Large intestine (tissue), 3 donors: ENCODE data around the gene FUCA2. TPM values are rescaled to one million over a fixed set of nuclear protein-coding genes. Genes with fewer than 3 reads are reported as not detected.

Experiments used
- DNase-seq, 2 donors: peaks; one replicate each; pipeline versions ENCODE4 v3.0.0 to v3.0.0-alpha.2; 2013
- H3K27ac ChIP-seq: one replicate; pipeline ENCODE4 v1.5.1; 2013; ENCODE audit warnings: low read length
- H3K27me3 ChIP-seq: 2 replicates; pipeline ENCODE4 v1.6.1; 2013; ENCODE audit warnings: low read length; ENCODE audit not compliant: control insufficient read depth, insufficient read depth
- H3K36me3 ChIP-seq: 2 replicates; pipeline ENCODE4 v1.6.1; 2013; ENCODE audit warnings: low read length; ENCODE audit not compliant: control insufficient read depth, insufficient read depth
- H3K4me1 ChIP-seq: one replicate; pipeline ENCODE4 v1.6.1; 2013; ENCODE audit warnings: low read length; ENCODE audit not compliant: control insufficient read depth, insufficient read depth
- H3K4me3 ChIP-seq: one replicate; pipeline ENCODE4 v1.5.1; 2013; ENCODE audit warnings: low read length
- H3K9me3 ChIP-seq: one replicate; pipeline ENCODE4 v1.6.1; 2013; ENCODE audit warnings: mild to moderate bottlenecking, low read depth, low read length, moderate library complexity; ENCODE audit not compliant: control insufficient read depth
- whole genome bisulfite sequencing: methylation state at CpG from one replicate; pipeline ENCODE4 v1.1.5; 2013; ENCODE audit warnings: low lambda C conversion rate; ENCODE audit not compliant: insufficient coverage; 5-methylcytosine and 5-hydroxymethylcytosine counted together
- polyA plus RNA-seq: library from polyadenylated mRNA; unstranded; fragments of 120-200 nt; gene quantifications from one replicate; pipeline ENCODE4 v1.2.1, GENCODE V29; 2013

Gene FUCA2
- polyA plus RNA-seq, 1 donor = 121 TPM

GRCh38 chr6:143505111-143505510 is 6.4 kb downstream of the FUCA2 start:
- Histone ChIP-seq H3K27ac (no peak overlapping the region), H3K4me3 (no peak overlapping the region), H3K4me1 (no peaks in the 10 kb centered on the region), H3K36me3 (peaks cover 61% of the 10 kb centered on the region), H3K9me3 (no peaks in the 10 kb centered on the region), H3K27me3 (no peaks in the 10 kb centered on the region)
- no peak for DNase-seq
- WGBS = 83% methylated on average over 1 of the region's 5 CpGs

GRCh38 chr6:143504369-143504768 is 7.2 kb downstream of the FUCA2 start:
- Histone ChIP-seq H3K27me3 (no peaks in the 10 kb centered on the region), H3K36me3 (peaks cover 68% of the 10 kb centered on the region), H3K9me3 (no peaks in the 10 kb centered on the region), H3K4me3 (no peak overlapping the region), H3K4me1 (no peaks in the 10 kb centered on the region), H3K27ac (no peak overlapping the region)
- WGBS = no CpG with 5 or more reads among the region's 1 CpG
- no peak for DNase-seq

- H3K9me3 ChIP-seq = no peaks in the 10 kb centered on the region
- H3K27ac ChIP-seq = no peak overlapping the region
- no CpG with 5 or more reads among the region's 2 CpGs for WGBS
- H3K36me3 ChIP-seq = peaks cover 71% of the 10 kb centered on the region
- no peak overlapping the region for H3K4me3 ChIP-seq
- no peak for DNase-seq
- H3K4me1 ChIP-seq = no peaks in the 10 kb centered on the region
- H3K27me3 ChIP-seq = no peaks in the 10 kb centered on the region
Observed at GRCh38 chr6:143501851-143502250, 9.7 kb downstream of the FUCA2 start.

- WGBS = 100% methylated on average over 2 of the region's 4 CpGs
- DNase-seq = no peak
- Histone ChIP-seq H3K27ac (no peak overlapping the region), H3K27me3 (no peaks in the 10 kb centered on the region), H3K4me1 (no peaks in the 10 kb centered on the region), H3K36me3 (peaks cover 63% of the 10 kb centered on the region), H3K9me3 (no peaks in the 10 kb centered on the region), H3K4me3 (no peak overlapping the region)
Observed at GRCh38 chr6:143498428-143498827, 13.1 kb downstream of the FUCA2 start.

- WGBS = no CpG with 5 or more reads among the region's 1 CpG
- peaks cover 58% of the 10 kb centered on the region for H3K36me3 ChIP-seq
- no peak overlapping the region for H3K4me3 ChIP-seq
- DNase-seq = no peak
- H3K27ac ChIP-seq = no peak overlapping the region
- no peaks in the 10 kb centered on the region for H3K27me3 ChIP-seq
- no peaks in the 10 kb centered on the region for H3K4me1 ChIP-seq
- no peaks in the 10 kb centered on the region for H3K9me3 ChIP-seq
Observed at GRCh38 chr6:143496974-143497373, 14.5 kb downstream of the FUCA2 start.

GRCh38 chr6:143490775-143491174 is 20.7 kb downstream of the FUCA2 start:
- H3K9me3 ChIP-seq = no peaks in the 10 kb centered on the region
- no CpG with 5 or more reads among the region's 8 CpGs for WGBS
- no peaks in the 10 kb centered on the region for H3K27me3 ChIP-seq
- no peak overlapping the region for H3K27ac ChIP-seq
- no peak for DNase-seq
- H3K4me1 ChIP-seq = no peaks in the 10 kb centered on the region
- peaks cover 17% of the 10 kb centered on the region for H3K36me3 ChIP-seq
- no peak overlapping the region for H3K4me3 ChIP-seq

GRCh38 chr6:143490244-143490643 is 21.3 kb downstream of the FUCA2 start:
- H3K9me3 ChIP-seq = no peaks in the 10 kb centered on the region
- H3K36me3 ChIP-seq = peaks cover 14% of the 10 kb centered on the region
- H3K4me3 ChIP-seq = no peak overlapping the region
- 88% methylated on average over 1 of the region's 1 CpG for WGBS
- no peaks in the 10 kb centered on the region for H3K27me3 ChIP-seq
- H3K4me1 ChIP-seq = no peaks in the 10 kb centered on the region
- H3K27ac ChIP-seq = no peak overlapping the region
- no peak for DNase-seq

GRCh38 chr6:143486752-143487151 is 24.8 kb downstream of the FUCA2 start:
- 100% methylated on average over 1 of the region's 3 CpGs for WGBS
- no peaks in the 10 kb centered on the region for H3K36me3 ChIP-seq

GRCh38 chr6:143485967-143486366 is 25.6 kb downstream of the FUCA2 start:
- no peak overlapping the region for H3K27ac ChIP-seq
- WGBS = no CpG with 5 or more reads among the region's 2 CpGs

More at GRCh38 chr6:143486752-143487151, 24.8 kb downstream of the FUCA2 start:
- Histone ChIP-seq H3K27me3 (no peaks in the 10 kb centered on the region), H3K4me1 (no peaks in the 10 kb centered on the region), H3K9me3 (no peaks in the 10 kb centered on the region), H3K4me3 (no peak overlapping the region), H3K27ac (no peak overlapping the region)
- no peak for DNase-seq

GRCh38 chr6:143482593-143482992 is 28.9 kb downstream of the FUCA2 start:
- H3K27me3 ChIP-seq = no peaks in the 10 kb centered on the region
- no peak overlapping the region for H3K27ac ChIP-seq
- 100% methylated on average over 1 of the region's 2 CpGs for WGBS

More at GRCh38 chr6:143485967-143486366, 25.6 kb downstream of the FUCA2 start:
- DNase-seq = no peak
- Histone ChIP-seq H3K4me3 (no peak overlapping the region), H3K9me3 (no peaks in the 10 kb centered on the region), H3K4me1 (no peaks in the 10 kb centered on the region), H3K36me3 (no peaks in the 10 kb centered on the region), H3K27me3 (no peaks in the 10 kb centered on the region)

GRCh38 chr6:143478479-143479062 is 32.9 kb downstream of the FUCA2 start:
- Histone ChIP-seq H3K4me1 (no peaks in the 10 kb centered on the region), H3K27me3 (no peaks in the 10 kb centered on the region), H3K36me3 (peaks cover 21% of the 10 kb centered on the region), H3K9me3 (no peaks in the 10 kb centered on the region), H3K4me3 (no peak overlapping the region), H3K27ac (no peak overlapping the region)
- 100% methylated on average over 3 of the region's 3 CpGs for WGBS
- DNase-seq = no peak

More at GRCh38 chr6:143482593-143482992, 28.9 kb downstream of the FUCA2 start:
- H3K9me3 ChIP-seq = no peaks in the 10 kb centered on the region
- no peak overlapping the region for H3K4me3 ChIP-seq
- peaks cover 5% of the 10 kb centered on the region for H3K36me3 ChIP-seq
- H3K4me1 ChIP-seq = no peaks in the 10 kb centered on the region
- DNase-seq = no peak
